Uterus (tissue), 4 donors: Measurements from ENCODE around the gene MRPL28. TPM values are rescaled to one million over a fixed set of nuclear protein-coding genes. Genes with fewer than 3 reads are reported as not detected.

ENCODE experiments used
- DNase-seq, 2 donors: peaks; one replicate each; pipeline ENCODE4 v3.0.0-alpha.2; 2019 to 2020
- H3K27ac ChIP-seq, 2 donors: fragments of 200-600 bp; sonication (generic); 1 replicate in 1 of 2; 2 replicates in 1 of 2; pipeline ENCODE4 v1.5.1; 2016 to 2018
- H3K27me3 ChIP-seq, 2 donors: fragments of 200-600 bp; sonication (generic); one replicate each; pipeline ENCODE4 v1.5.1; 2018 to 2019; ENCODE audit warnings: control low read depth in 1 of 2
- H3K36me3 ChIP-seq, 2 donors: fragments of 200-600 bp; sonication (generic); one replicate each; pipeline ENCODE4 v1.5.1; 2019; ENCODE audit warnings: control low read depth in 1 of 2
- H3K4me1 ChIP-seq, 2 donors: fragments of 200-600 bp; sonication (generic); one replicate each; pipeline ENCODE4 v1.5.1; 2018 to 2019; ENCODE audit warnings: control low read depth in 1 of 2
- H3K4me3 ChIP-seq, 2 donors: fragments of 200-600 bp; sonication (generic); 1 replicate in 1 of 2; 2 replicates in 1 of 2; pipeline ENCODE4 v1.5.1; 2018 to 2019; ENCODE audit warnings: mild to moderate bottlenecking in 1 of 2
- H3K9me3 ChIP-seq, 2 donors: fragments of 200-600 bp; sonication (generic); one replicate each; pipeline ENCODE4 v1.5.1; 2019; ENCODE audit warnings: control low read depth in 1 of 2
- CTCF ChIP-seq, 4 experiments: fragments of 200-600 bp in 2 of 4; fragments of 450-650 bp in 2 of 4; sonication (generic) in 2 of 4; IDR thresholded peaks; one replicate each; pipeline ENCODE4 v1.5.1; 2016 to 2019; ENCODE audit warnings: antibody characterized with exemption in 4 of 4, mild to moderate bottlenecking in 2 of 4, moderate library complexity in 1 of 4
- POLR2A ChIP-seq, 2 donors: fragments of 450-650 bp; IDR thresholded peaks; one replicate each; pipeline ENCODE4 v1.6.1; 2016; ENCODE audit warnings: antibody characterized with exemption in 2 of 2, mild to moderate bottlenecking in 1 of 2, moderate library complexity in 1 of 2
- intact Hi-C: fragments of 100-400 bp; cut with DNase I; formaldehyde crosslinking; loops from one replicate; pipeline ENCODE4 v1.15.1; 2023; ENCODE audit warnings: low total_unique reads
- total RNA-seq, 4 donors: library from RNA; depleted of rRNA in 3 of 4; stranded (reverse); fragments of >200 nt in 3 of 4; gene quantifications; one replicate each; pipeline versions ENCODE4 v1.1.0 to v1.2.4, GENCODE V29; 2014 to 2023
- donor health status: DM: yes; HTN: yes; CAD: no.

The MRPL28 gene
- total RNA-seq, 4 donors from 2014 or later = 32.4 to 97.3 (median 50.1) TPM

GRCh38 chr16:386641-387156 is 16.4 kb upstream of the MRPL28 start:
- H3K27ac ChIP-seq = no peak overlapping the region
- DNase-seq = no peak
- intact Hi-C loops = no loop called here
- H3K9me3 ChIP-seq = no peaks in the 10 kb centered on the region
- no peak overlapping the region for H3K4me3 ChIP-seq
- TF ChIP-seq POLR2A (IDR thresholded peaks at IDR 0.05) (no peak), CTCF (IDR thresholded peaks at IDR 0.05) (no peak)
- H3K36me3 ChIP-seq = no peaks in the 10 kb centered on the region
- no peaks in the 10 kb centered on the region for H3K4me1 ChIP-seq
- no peaks in the 10 kb centered on the region for H3K27me3 ChIP-seq

GRCh38 chr16:383326-384051 is 13.2 kb upstream of the MRPL28 start:
- Histone ChIP-seq H3K9me3 (no peaks in the 10 kb centered on the region), H3K27me3 (no peaks in the 10 kb centered on the region), H3K4me1 (no peaks in the 10 kb centered on the region), H3K36me3 (no peaks in the 10 kb centered on the region), H3K4me3 (no peak overlapping the region), H3K27ac (no peak overlapping the region)
- intact Hi-C loops = no loop called here
- TF ChIP-seq CTCF (IDR thresholded peaks at IDR 0.05) (no peak), POLR2A (IDR thresholded peaks at IDR 0.05) (peak in 1 of 2 donors; percentile 22)
- no peak for DNase-seq

GRCh38 chr16:381789-382717 is 11.7 kb upstream of the MRPL28 start, which contains the start of gene PGAP6:
TSS of gene PGAP6 (minus strand) at chr16:381978. CDS start at chr16:381821, 157 bp downstream.
- Histone ChIP-seq H3K9me3 (no peaks in the 10 kb centered on the region), H3K27ac (peak within 1 kb of the TSS; percentile 70 to 72), H3K4me1 (no peaks in the 10 kb centered on the region), H3K27me3 (no peaks in the 10 kb centered on the region), H3K4me3 (peak within 1 kb of the TSS; percentile 59 to 97), H3K36me3 (no peaks in the 10 kb centered on the region)
- TF ChIP-seq CTCF (IDR thresholded peaks at IDR 0.05) (no peak), POLR2A (IDR thresholded peaks at IDR 0.05) (peak in 1 of 2 donors; percentile 45)
- intact Hi-C loops = no loop called here
- peak; percentile 54 to 59 for DNase-seq

GRCh38 chr16:381012-381788 is 10.9 kb upstream of the MRPL28 start:
- Histone ChIP-seq H3K9me3 (no peaks in the 10 kb centered on the region), H3K4me1 (no peaks in the 10 kb centered on the region), H3K27ac (peak overlapping the region; percentile 28 to 64), H3K27me3 (no peaks in the 10 kb centered on the region), H3K36me3 (no peaks in the 10 kb centered on the region), H3K4me3 (peak overlapping the region; percentile 59 to 97)
- DNase-seq = no peak
- intact Hi-C loops = no loop called here
- TF ChIP-seq POLR2A (IDR thresholded peaks at IDR 0.05) = no peak
- TF ChIP-seq CTCF (IDR thresholded peaks at IDR 0.05) = no peak
